Breast epithelium (tissue), 3 donors: Measurements from ENCODE around the gene OASL.

Experiments
- POLR2A ChIP-seq: fragments of 450-650 bp; IDR thresholded peaks from one replicate; pipeline ENCODE4 v1.6.1; 2016; ENCODE audit warnings: antibody characterized with exemption, mild to moderate bottlenecking, moderate library complexity
- POLR2AphosphoS5 ChIP-seq, 3 donors: sonication (generic); formaldehyde crosslinking; IDR thresholded peaks; one replicate each; pipeline ENCODE4 v1.6.1; 2017; ENCODE audit warnings: antibody characterized with exemption in 3 of 3
- TF ChIP-seq, protein P1 (sequence below), 3 donors: fragments of 450-650 bp; IDR thresholded peaks; one replicate each; pipeline ENCODE4 v1.5.1; 2016 to 2017; ENCODE audit warnings: antibody characterized with exemption in 3 of 3, mild to moderate bottlenecking in 3 of 3, moderate library complexity in 3 of 3

DNA sequence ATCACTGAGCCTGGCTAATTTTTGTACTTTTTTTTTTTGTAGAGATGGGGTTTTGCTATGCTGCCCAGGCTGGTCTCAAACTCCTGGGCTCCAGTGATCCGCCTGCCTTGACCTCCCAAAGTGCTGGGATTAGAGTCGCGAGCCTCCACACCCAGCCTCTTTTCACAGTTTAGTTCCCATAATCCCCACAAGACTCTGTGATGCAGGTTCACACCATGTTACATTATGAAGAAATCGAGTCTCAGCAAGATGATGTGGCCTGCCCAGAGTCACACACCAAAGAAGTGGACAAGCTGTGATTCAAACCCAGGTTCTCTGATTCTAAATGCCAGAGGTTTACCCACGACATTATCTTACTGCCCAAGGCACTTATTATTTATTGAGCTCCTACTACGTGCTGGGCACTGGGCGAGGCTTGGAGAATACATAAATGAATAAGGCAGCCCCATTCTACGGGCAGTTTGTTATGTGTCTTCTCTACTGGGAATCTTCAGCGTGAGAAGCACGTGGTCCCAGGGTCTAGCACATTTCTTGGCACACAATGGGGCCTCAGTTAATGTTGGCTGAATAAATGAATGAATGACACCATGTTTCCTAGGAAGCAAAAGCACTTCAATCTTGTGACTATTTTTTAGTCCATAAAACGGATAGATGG, 23.5 kb upstream of the OASL start:
- TF ChIP-seq, protein P1, sequence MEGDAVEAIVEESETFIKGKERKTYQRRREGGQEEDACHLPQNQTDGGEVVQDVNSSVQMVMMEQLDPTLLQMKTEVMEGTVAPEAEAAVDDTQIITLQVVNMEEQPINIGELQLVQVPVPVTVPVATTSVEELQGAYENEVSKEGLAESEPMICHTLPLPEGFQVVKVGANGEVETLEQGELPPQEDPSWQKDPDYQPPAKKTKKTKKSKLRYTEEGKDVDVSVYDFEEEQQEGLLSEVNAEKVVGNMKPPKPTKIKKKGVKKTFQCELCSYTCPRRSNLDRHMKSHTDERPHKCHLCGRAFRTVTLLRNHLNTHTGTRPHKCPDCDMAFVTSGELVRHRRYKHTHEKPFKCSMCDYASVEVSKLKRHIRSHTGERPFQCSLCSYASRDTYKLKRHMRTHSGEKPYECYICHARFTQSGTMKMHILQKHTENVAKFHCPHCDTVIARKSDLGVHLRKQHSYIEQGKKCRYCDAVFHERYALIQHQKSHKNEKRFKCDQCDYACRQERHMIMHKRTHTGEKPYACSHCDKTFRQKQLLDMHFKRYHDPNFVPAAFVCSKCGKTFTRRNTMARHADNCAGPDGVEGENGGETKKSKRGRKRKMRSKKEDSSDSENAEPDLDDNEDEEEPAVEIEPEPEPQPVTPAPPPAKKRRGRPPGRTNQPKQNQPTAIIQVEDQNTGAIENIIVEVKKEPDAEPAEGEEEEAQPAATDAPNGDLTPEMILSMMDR (IDR thresholded peaks at IDR 0.05): no peak
- TF ChIP-seq POLR2AphosphoS5 (IDR thresholded peaks at IDR 0.05) (no peak), POLR2A (no peak)
